Suppressor macrophage treated with lipopolysaccharide for 1 hour (primary cell): ENCODE measurements around the gene RRBP1.

Experiments used
- DNase-seq, 3 donors: peaks; one replicate each; pipeline ENCODE4 v3.0.0-alpha.2; 2020 to 2022

RRBP1 gene

DNA sequence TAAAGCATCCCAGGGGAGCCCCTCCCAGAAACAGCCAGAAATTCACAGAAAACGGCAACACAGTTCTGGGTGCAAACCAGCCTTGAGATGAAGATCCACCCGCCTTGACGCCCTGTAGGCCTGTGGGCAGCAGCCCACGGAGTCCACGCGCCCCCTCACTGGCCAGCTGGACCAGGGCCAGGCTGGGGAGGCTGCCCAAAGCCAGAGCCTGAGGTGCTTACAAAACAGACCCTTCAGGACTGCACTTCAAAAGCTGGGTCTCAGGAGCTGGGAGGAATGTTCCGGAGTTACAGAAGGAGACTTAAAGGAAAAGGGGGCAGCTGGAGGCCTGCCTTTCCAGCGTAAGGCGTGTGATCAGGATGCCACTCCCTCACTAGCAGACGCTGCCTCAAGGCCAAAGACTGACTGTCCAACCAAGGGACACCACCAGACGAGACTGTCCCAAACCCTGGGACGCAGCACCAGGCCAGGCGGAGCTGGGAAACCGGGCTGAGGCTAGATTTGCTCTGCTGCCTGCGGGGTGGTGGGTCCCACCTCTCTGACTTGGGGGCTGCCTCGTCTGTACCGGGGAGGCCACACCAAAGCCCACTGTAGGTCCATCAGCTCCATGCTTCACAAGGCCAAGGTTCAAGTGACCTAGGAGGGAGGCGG, 48.1 kb downstream of the RRBP1 start:
- no peak for DNase-seq

DNA sequence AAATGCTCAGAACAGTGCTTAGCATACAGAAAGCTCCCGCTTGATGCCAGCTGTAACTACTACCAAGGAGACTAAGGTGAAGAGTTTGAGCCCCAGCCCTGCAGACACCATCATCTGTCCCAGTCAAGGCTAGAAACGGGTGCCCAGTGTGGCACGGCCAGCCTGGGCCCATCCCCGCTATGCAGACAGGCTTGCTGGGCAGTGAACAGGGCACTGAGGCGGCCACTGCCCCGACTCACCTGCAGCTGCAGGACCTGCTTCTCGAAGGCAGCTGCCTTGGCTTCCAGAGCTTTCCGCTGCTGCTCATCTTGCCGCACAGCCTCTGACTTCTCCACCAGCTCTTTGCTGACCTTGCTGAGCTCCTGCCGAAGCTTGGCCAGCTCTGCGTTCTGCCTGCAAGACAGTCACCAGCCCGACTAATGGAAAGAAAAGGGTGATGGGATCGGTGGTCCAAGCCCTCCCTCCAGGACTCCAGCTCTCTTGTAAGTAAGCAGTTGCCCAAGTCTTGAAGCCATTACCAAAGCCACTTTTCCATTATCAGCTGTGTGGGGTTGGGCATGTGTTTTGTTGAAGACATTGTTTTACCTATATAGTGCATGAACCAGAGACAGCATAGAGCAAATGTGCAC, 48.7 kb downstream of the RRBP1 start:
- no peak for DNase-seq

DNA sequence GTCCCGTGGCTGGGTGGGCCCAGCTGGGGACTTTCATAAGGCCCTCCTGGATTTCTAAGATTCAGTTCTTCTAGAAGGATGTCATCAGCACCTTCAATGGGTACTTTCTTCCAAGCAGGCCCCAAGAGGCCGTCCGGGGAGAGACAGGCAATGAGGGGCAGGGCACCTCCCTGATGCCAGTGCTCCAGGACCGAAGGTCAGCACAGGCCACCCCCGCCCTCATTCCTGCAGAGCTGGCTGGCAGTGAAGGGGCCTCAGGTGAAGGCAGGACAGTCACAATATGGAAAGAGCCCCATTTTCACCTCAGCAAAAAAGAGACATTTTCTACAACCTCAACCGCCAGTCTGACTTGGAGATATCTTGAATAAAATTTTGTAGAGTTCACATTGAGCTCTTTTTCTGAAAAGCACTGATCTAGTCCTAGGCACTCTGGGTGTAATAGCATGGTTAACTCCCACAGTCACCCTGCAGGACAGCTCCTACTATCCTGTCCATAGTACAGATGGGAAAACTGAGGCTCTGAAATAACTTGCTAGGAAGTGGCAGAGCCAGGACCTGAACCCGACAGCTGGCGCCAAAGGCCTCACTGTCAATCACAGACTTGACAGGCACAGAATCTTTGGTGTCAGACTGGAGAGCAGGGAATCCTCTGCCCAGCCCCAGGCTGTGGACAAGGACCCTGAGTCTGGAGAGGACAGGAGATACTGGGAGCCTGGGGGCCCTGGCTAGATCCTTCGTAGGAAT, 50.3 kb downstream of the RRBP1 start:
- DNase-seq = no peak

DNA sequence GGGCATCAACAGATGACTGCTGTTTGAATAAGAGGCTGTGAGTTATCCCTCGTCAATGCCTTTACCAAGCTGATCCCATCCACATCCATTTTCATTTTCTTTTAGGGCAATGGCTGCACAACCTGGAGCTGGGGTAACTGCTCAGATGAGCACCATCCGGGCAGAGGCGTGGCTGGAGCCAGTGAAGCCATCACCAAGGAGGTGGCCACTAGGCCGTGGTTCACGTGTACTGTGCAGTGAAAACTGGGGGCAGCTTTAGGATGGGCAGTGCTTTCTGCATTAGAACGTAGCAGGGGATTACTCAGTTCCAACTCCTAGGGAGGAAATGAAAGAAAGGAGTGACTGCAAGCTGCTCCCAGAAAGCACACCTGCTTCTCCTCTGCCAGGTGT, 51.2 kb downstream of the RRBP1 start:
- DNase-seq = no peak

DNA sequence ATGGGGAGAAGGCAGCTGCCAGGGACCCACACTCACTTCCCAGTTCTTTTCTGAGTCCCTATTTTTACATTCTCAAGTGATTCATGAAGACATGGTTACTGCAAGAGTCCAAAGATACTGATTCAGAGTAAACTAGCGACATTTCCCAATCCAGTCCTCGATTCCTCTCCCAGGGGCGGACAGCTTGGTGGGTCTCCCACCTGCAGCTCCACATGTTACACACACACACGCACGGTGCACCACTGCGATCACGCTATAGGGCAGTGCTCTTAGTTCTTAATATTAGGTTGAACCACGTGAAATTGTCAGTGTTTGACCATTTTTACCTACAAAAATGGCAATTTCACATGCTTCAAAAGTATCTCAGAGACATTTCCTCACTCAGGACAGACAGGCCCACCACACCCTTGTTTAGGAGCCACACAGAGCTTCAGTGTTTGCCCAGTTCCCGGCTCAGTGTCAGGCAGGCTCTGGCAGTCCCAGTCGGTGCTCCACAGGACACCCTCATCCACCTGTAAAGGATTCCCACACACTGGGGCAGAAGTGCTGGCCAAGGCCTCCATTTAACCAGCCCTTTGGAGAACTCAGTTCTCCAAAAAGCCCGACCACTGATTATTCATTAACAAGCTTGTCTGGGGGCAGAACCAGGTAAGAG, 51.8 kb downstream of the RRBP1 start:
- DNase-seq = no peak

DNA sequence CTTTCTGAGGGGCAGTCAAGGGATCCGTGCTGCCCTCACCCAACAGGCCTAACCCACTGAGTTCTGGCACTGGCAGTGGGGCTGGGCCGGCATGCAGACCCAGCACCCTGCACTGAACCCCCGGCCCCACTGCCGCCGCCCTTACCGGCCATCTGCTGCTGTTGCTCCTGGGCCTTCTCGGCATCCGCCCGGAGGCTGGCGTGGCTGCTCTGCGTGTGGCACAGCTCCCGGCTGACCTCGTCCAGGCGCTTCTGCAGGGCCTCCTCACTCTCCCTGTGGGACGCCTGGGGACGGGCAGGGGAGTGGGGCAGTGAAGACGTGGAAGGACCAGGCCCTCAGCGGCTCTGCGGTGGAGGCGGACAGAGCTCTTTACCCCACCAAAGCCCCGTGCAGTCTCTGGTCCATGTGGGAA, 52.4 kb downstream of the RRBP1 start:
- no peak for DNase-seq

DNA sequence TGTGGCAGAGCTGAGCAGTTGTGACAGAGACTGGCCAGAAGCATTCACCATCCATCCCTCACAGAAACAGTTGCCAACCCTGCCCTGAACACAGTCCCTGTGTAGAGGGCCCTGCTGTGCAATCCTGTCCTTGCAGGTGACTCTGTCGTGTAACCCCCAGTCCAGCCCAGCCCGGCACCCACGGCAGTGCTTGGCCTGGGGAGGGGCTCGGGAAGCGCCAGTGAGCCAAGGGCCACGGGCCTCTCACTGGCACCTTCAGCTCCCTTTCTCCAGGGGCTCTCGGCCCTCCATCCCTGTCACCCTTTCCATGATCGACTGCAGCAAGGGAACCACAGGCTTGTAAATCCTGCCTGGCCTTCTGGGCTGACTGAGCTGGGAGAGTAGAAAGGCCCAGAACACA, 53.0 kb downstream of the RRBP1 start:
- DNase-seq = no peak

DNA sequence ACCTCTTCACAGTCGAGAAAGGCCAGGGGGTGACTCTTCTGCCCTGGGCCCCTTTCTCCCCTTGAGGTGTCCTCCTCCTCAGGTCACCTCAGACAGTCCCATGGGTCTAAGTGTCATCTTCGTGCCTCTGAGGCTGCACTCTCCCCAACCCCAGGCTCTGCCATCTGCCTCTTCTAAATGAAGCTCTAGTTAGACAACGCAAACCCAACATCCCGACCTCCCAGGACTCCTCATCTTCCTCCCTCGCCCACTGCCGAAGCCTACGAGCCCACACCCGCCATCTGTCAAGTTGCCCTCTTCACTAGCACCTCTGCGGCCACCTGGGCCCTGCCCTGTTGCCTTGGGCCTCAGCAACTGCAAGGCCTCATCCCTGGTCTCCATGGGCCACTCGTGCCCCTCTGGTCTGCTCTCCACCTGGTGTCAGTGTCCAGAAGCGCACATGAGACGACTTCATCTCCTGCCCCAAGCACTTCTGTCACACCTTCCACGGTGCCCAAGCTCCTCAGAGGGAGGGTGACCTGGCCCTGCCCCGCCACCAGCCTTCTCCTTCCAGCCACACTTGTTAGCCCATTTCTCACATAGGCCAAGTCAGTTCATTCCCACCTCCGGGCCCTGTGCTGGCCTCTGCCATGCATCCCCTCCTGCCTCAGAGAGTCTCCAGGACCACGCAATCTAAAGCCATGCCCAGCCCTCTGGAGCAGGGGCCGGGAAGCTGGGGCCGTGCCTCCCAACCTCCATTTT, 53.8 kb downstream of the RRBP1 start:
- DNase-seq = no peak

DNA sequence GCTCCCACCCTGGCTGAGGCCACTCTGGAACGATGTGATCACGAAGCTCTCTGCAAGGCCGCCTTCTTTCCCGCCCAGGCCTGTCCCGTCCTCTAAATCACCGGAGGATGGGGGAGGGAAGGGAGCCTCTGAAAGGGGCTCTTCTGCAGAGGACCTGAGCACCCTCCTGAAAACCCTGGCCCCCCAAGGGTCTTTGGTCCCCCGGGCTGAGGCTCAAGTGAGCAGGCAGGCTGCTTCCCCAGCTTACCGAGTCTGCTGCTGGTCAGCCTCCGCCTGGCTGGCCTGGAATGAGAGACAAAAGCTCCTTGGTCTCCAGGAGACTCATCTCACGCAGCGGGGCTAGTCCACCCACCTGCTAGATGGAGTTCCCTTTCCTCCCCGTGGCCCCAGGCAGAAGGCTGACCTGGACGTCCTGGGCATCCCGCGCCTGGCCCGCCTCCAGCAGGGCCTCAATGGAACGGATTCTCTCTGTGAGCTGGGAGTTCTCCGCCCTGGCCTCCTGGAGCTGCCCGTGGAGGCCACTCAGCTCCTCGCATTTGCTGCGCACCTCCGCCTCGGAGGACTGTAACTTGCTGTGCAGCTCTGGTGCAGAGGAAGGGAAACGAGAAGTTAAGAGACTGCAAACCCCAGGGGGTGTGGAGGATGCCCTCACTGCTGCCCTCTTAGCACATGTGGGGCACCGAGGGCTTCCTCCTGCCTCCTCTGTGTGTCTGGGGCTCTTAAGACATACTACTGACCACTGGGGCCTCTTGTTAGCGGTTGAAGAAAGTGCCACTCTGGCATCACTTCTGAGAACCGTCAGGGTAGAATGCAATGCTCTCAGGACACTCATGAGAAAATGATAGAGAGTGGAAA, 54.7 kb downstream of the RRBP1 start:
- DNase-seq = no peak

DNA sequence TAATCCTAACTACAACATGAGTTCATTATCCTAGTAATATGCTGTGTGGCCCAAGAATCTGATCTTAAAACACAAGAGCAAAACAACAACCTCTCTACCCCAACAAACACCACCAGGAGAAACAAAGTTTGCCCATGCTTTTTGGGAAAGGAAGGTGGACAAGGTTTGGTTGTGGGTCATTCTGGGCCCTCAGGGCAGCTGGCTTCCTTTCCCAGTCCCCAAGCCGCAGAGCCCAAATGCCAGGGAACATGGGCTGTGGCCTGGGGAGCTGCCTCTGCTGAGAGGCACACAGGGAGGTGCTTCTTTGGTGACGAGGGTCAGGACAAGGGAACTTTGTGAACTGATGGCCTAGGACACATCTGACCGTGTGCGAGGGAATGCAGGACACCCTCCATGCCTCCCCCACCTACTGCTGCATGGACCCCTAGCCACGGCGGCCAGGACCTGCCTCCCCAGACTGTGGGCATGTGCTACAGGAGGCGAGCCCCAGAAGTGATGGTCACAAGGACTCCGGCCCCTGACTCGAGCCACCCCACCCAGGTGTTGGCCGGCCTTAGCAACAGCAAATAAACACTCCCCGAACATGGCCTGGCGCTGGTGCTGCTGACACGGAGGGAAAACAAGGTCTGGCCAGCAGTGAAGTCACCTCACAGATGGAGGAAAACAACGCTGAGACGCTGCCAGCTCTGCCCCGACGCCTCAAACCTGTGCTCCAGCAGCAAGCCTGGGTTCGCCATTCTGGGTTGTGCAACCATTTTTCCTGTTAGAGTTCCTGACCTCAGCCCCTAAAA, 55.6 kb downstream of the RRBP1 start:
- DNase-seq = no peak

DNA sequence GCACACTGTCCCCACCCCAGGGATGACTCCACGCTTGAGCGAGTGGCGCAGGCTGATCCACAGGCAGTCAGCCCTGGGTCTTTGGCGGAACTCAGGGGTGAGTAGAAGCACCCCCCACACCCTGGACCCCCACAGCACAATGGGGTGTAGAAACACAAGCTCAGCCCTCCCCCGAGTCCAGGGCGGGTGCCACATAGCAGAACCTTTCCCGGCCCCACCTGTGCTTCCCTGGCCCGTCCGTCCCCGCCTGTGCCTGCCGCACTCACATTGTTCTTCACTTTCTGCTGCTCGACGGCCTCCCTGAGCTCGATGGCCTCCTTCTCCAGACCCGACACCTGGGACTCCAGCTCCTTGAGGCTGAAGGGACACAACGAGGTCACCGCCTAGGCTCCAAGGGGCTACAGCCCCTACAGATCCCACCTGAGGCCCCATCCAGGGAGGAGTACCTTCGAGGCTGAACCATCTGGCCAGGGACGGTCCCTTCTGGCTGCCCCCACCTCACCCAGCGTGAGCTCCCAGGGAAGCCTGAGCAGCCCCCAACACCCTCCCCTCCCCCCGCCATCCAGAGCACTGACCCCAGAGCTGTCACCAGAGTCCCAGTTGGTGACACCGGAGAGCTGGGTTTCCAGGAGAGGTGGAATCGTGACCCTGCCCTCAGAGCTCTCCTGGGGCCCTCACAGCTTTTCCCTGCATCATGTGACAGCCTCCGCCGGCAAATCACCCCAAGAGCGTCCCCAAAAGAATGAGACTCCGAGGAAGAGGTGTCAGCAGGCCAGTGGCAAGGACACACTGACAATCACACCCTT, 56.6 kb downstream of the RRBP1 start:
- no peak for DNase-seq

DNA sequence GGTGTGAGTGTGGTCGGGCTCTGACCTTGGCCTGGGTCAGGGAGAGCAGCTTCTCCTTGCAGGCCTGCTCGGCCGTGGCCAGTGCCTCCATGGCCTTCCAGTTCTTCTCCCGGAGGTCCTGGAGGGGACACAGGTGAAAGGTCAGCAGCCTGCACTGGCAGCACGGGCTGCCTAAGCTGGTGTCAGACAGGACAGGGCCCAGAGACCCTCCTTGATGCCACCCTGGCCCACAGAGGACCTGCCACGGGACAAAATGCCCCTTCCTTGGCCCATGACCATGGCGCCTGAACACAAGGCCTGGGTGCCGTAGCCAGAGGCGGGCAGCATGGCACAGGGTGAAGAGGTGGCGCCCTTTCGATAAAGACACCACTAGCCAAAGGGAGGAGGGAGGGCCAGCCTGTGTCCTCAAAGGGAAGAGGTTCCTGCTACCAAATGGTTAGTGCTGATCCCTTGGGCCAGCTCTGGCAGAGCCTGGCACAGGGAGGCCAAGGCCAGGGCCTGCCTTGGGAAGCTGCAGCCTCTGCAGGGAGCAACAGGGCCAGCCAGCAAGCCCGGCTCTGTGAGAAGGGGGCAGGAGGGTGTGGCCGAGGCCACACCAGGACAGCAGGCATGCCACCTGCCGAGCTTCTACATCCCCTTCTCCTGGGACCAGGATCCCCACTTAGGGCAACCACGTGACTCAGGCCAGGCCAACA, 57.3 kb downstream of the RRBP1 start:
- DNase-seq = no peak

DNA sequence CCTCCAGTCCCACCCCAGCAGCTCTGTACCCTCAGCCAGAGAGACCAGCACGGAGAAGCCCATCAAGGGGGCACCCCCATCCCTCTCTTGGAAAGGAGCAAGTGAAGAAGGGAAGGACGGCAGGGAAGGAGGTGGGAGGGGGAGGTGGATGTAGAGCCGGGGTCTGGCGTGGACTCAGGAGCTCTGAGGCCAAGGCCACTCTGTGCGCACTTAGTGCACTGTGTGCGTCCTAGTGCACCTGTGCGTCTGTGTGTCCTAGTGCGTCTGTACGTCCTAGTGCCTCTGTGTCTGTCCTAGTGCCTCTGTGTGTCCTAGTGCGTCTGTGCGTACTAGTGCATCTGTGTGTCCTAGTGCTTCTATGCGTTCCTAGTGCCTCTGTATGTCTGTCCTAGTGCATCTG, 58.0 kb downstream of the RRBP1 start:
- DNase-seq = no peak

DNA sequence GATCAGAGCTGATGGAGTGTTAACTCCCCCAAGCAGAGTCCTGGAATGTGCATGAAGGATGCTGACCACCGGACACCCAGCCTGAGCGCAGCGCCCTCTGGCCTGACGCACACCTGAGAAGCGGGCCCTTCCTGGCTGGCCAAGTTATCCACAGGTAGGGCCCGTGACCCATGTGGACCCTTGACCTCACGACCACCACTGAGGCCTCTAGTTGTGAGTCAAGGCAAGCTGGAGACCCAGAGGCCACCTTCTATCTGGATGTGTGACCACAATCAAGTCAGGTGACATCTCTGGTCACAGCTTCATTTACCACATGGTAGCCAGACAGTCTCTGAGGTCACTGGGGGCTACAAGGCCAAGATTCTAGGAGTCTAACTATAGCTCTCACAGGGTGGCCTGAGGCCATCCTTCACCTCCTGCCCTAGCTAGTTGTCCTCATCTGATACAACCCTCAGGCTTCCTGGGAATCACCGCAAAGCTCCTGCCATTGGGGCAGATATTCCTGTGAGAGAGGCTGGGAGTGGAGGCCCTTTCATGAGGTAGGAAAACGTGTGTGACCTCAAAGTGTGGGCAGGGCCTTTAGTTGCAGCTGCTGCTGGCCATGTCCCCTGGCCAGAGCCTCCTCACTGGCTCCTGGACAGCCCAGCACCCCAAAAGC, 59.1 kb downstream of the RRBP1 start:
- DNase-seq = no peak

DNA sequence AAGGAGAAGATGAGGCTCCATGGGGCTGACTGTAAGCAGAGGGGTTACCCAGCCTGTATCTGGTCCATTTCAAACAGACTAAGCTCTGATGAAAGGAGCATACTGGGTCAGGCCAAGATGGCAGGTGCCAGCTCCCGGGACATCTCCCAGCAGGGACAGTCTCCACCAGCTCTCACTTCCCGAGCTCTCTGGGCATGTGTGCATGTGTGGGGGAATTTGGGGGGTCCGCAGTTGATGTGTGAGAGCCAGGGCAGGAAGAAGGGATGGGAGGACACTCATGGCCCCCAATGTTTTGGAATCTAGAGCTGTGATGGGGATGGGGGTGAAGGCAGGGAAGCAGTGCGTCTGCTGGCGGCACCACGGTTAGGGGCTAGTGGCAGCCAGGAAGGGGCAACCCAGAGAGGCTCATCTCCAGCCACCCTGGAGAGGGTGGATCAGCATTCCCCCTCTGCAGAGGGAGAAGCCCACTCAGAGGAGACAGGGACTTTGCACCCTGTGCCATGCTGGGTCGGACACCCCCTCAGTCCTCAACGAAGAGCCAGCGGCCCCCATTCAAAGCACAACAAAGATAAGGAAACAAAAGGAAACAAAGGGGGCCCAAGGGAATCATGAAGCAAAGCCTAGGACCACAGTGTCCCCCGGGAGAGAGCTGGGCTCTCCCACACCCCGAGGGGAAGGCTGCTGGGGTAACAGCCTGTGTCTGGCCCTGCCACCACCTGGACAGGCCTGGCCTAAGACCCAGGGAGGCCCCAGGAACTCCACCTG, 59.8 kb downstream of the RRBP1 start:
- DNase-seq = no peak

DNA sequence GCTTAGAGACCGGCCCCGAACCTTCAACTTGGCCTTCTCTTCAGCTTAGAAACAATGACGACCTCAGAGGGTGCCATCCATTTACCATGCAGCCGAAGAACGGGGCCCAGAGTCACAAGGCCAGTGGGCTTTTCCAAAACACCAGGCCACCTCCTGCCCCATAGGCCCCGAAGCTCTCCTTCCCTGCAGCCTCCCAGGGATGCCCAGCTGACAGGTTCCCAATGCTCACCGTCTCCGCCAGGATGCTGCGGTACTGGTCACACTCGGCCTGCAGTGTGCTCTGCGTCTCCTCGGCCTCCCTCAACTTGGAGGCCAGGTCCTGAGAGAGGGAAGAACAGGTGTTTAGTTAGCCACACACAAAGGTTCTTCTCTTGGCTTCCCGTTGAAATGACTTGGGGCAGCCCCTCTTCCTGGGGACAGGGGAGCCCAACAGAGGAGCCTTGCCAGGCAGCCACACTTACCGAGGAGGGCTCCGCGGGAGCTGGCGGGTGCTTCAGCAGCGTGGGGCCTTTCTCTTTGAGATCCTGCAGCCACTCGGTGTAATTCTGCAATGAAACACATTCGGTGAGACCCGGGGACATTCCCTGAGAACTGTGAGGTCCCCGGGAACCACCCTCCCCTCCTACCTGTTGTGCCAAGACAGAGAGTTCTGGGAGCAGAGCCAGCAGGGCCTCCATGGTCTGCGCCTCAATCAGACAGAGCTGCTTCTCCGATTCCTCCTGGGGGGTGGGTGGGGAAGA, 60.6 kb downstream of the RRBP1 start:
- no peak for DNase-seq

DNA sequence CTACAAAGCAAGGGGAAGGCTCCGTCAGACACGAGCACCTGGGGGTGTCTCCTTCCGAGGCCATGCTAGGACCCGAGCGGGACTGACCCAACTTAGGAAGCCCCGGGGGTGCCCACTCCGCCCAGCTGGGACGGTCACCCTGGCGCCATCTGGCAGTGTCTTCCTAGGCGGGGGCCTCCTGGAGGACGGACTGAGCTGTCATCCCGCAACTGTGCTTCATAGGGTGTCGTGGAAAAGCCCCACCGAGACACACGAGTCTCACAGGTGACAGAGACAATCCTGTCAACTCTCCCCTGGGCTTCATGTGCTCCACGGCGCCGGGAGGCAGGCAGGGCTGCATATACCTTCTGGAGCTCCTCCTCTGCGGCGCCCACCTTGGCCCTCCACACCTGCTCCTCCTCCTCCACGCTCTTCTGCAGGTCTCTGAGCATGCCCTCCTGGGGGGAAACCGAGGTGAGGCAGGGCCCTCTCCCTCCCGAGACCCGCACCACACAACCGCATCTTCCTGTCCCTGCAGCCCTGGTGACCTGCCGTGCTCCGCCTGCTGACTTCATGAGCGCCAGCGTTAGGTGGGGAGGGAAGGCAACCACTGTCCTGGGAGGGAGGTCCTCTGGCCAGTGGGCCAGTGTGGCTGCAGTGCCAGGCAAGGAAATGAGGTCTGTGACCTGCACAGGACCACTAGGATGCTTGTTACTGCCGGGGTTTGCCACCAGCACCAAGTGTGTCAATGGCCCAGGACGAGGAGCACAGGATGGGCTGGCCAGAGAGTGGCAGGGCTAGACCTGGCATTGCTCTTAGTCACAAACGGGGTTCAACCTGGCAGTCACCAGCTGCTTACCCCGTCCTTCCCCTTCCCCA, 61.4 kb downstream of the RRBP1 start:
- no peak for DNase-seq
